Left ventricle myocardium inferior (tissue), 1 donor: ENCODE results near the gene ACSM3. TPM values are rescaled to one million over a fixed set of nuclear protein-coding genes. Genes with fewer than 3 reads are reported as not detected.
A peak's percentile ranks its signal among the peaks of the same experiment; 100 is the strongest.
"Not testable (repeated sequence)": the region's sequence is repeated elsewhere in the genome, so short reads cannot be mapped to it uniquely, and the experiment has no call there.

Experiments used
- DNase-seq: peaks from one replicate; pipeline ENCODE4 v3.0.0-alpha.2; 2020
- H3K27ac ChIP-seq: fragments of 200-600 bp; replicated peaks from 2 replicates; pipeline ENCODE4 v1.8.0; 2021
- H3K27me3 ChIP-seq: fragments of 200-600 bp; 2 replicates; pipeline ENCODE4 v1.8.0; 2021; ENCODE audit warnings: low read depth
- H3K36me3 ChIP-seq: fragments of 200-600 bp; 2 replicates; pipeline ENCODE4 v1.8.0; 2021
- H3K4me1 ChIP-seq: fragments of 200-600 bp; 2 replicates; pipeline ENCODE4 v1.8.0; 2021
- H3K4me3 ChIP-seq: fragments of 200-600 bp; 2 replicates; pipeline ENCODE4 v1.8.0; 2021; ENCODE audit warnings: mild to moderate bottlenecking, moderate library complexity
- H3K9me3 ChIP-seq: fragments of 200-600 bp; replicated peaks from 2 replicates; pipeline ENCODE4 v1.8.0; 2021
- CTCF ChIP-seq: fragments of 200-600 bp; IDR thresholded peaks from 2 replicates; pipeline ENCODE4 v1.8.0; 2021; ENCODE audit warnings: antibody characterized with exemption, mild to moderate bottlenecking, borderline replicate concordance
- intact Hi-C: fragments of 100-400 bp; cut with micrococcal nuclease; formaldehyde crosslinking; loops from one replicate; pipeline ENCODE4 v1.11.0; 2022
- long read RNA-seq: library from polyadenylated mRNA; unstranded; transcript quantifications from one replicate; pipeline ENCODE4 v2.0.0, GENCODE V29; 2021
- total RNA-seq: library from RNA; stranded (reverse); fragmentation: NEBNext Ultra II Directional; extraction: Animal tissue kit (Norgen Biotek cat#: 25700); gene quantifications from one replicate; pipeline ENCODE4 v1.2.1, GENCODE V29; 2021
- donor health status: DM: no; HTN: yes; CAD: no; lungs with severe emphysema.

ACSM3 gene
- 10.0 TPM for total RNA-seq
- long read RNA-seq, transcript ACSM3-215 (2 exons, 3,311 nt) = major isoform, 6 of 22 reads
- long read RNA-seq, partial matches to known transcripts = 0 of 22 reads
- long read RNA-seq, other reads (novel, unspliced or antisense) = 15 of 22 reads

- Histone ChIP-seq H3K4me3 (peak within 1 kb of the TSS; percentile 54), H3K4me1 (peaks cover 8% of the 10 kb centered on the region), H3K27me3 (no peaks in the 10 kb centered on the region), H3K36me3 (no peaks in the 10 kb centered on the region), H3K27ac (peak within 1 kb of the TSS; percentile 47), H3K9me3 (peaks cover 4% of the 10 kb centered on the region)
- intact Hi-C loops = no loop called here
- TF ChIP-seq CTCF = no peak
- DNase-seq = no peak
Observed at GRCh38 chr16:20763461-20764232, at the start of gene ACSM3. Gene ACSM3, plus strand, starts transcription at chr16:20764014. Its CDS starts 6,021 bp downstream, at chr16:20770035.

GRCh38 chr16:20717718-20718117, 46.1 kb upstream of the ACSM3 start:
- DNase-seq, H3K27me3 ChIP-seq, intact Hi-C loops, H3K4me3 ChIP-seq, H3K27ac ChIP-seq, H3K9me3 ChIP-seq, H3K4me1 ChIP-seq: not testable (repeated sequence)
- H3K36me3 ChIP-seq = peaks cover 15% of the 10 kb centered on the region

GRCh38 chr16:20720251-20720650, 43.6 kb upstream of the ACSM3 start:
- intact Hi-C loops = no loop called here
- DNase-seq = no peak
- Histone ChIP-seq H3K36me3 (peaks cover 12% of the 10 kb centered on the region), H3K9me3 (no peaks in the 10 kb centered on the region), H3K27ac (no peak overlapping the region), H3K4me3 (no peak overlapping the region), H3K4me1 (no peaks in the 10 kb centered on the region), H3K27me3 (no peaks in the 10 kb centered on the region)
- TF ChIP-seq CTCF = no peak

GRCh38 chr16:20726661-20727060, 37.2 kb upstream of the ACSM3 start:
- Histone ChIP-seq H3K27me3 (no peaks in the 10 kb centered on the region), H3K4me1 (no peaks in the 10 kb centered on the region), H3K36me3 (no peaks in the 10 kb centered on the region), H3K27ac (no peak overlapping the region), H3K4me3 (no peak overlapping the region), H3K9me3 (no peaks in the 10 kb centered on the region)
- intact Hi-C loops = no loop called here
- no peak for TF ChIP-seq CTCF
- no peak for DNase-seq

GRCh38 chr16:20727181-20727580, 36.6 kb upstream of the ACSM3 start:
- intact Hi-C loops = no loop called here
- Histone ChIP-seq H3K9me3 (no peaks in the 10 kb centered on the region), H3K27ac (no peak overlapping the region), H3K4me1 (no peaks in the 10 kb centered on the region), H3K27me3 (no peaks in the 10 kb centered on the region), H3K4me3 (no peak overlapping the region), H3K36me3 (no peaks in the 10 kb centered on the region)
- TF ChIP-seq CTCF = no peak
- no peak for DNase-seq

GRCh38 chr16:20729141-20729540, 34.7 kb upstream of the ACSM3 start:
- DNase-seq = no peak

More at GRCh38 chr16:20729141-20729540, 34.7 kb upstream of the ACSM3 start:
- Histone ChIP-seq H3K4me1 (peaks cover 5% of the 10 kb centered on the region), H3K27ac (no peak overlapping the region), H3K9me3 (no peaks in the 10 kb centered on the region), H3K4me3 (no peak overlapping the region), H3K27me3 (no peaks in the 10 kb centered on the region), H3K36me3 (peaks cover 3% of the 10 kb centered on the region)
- no peak for TF ChIP-seq CTCF
- intact Hi-C loops = no loop called here
